Ectodermal cell (in vitro differentiated cells): ENCODE data around the gene TAPT1.

Experiments used
- H3K27ac ChIP-seq: 2 replicates; pipeline ENCODE4 v1.7.0; 2013; ENCODE audit warnings: mild to moderate bottlenecking, low read depth, low read length; ENCODE audit not compliant: insufficient read depth, poor library complexity, severe bottlenecking
- H3K27me3 ChIP-seq: 2 replicates; pipeline ENCODE4 v1.7.0; 2013; ENCODE audit warnings: mild to moderate bottlenecking, low read length; ENCODE audit not compliant: insufficient read depth, control insufficient read depth, poor library complexity, severe bottlenecking
- H3K36me3 ChIP-seq: one replicate; pipeline ENCODE4 v1.7.0; 2013; ENCODE audit warnings: low read length; ENCODE audit not compliant: control insufficient read depth, insufficient read depth
- H3K4me1 ChIP-seq: one replicate; pipeline ENCODE4 v1.7.0; 2013; ENCODE audit warnings: low read length; ENCODE audit not compliant: control insufficient read depth, insufficient read depth
- H3K4me3 ChIP-seq: 2 replicates; pipeline ENCODE4 v1.7.0; 2013; ENCODE audit warnings: low read depth, low read length, control low read depth; ENCODE audit not compliant: insufficient read depth
- H3K9me3 ChIP-seq: 2 replicates; pipeline ENCODE4 v1.7.0; 2013; ENCODE audit warnings: mild to moderate bottlenecking, low read length, moderate library complexity; ENCODE audit not compliant: control insufficient read depth
- WGBS, 2 experiments: methylation state at CpG; one replicate each; pipeline ENCODE4 v1.1.7; 2013; ENCODE audit warnings: missing lambda C conversion rate in 2 of 2; 5-methylcytosine and 5-hydroxymethylcytosine counted together

The TAPT1 gene

DNA sequence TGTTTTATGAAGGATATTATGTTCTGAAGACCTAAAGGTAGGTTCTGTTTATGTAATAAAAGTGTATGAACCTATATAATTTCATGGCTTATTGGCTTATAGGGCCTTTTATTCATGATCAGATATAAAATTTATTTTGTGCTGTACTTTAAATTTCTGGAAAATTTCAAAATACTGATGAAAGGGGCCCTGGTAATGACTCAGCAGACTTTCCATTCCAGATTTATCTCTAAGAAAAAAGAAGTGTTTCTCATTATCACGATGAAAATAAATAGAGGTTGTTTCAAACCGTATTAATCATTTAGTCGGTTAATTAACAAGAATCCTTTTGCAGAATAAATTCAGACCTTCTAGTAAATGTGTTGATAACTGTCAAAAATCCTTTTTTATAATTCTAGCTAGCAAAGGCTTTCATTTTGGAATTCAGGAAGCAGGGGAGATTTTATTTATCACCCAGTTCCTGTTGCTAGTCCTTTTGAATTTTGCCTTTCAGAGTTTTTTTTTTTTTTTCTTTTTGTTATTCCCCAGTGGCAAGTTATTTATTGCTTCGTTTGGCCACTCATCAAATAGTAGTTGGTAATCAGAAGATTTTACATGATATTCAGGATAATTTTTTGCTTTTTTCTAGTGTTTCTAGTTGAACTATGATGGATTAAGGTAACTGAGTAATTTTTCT is 5.4 kb upstream of the TAPT1 start:
- H3K27ac ChIP-seq: no peak overlapping the region
- no peaks in the 10 kb centered on the region for H3K9me3 ChIP-seq
- H3K4me3 ChIP-seq: no peak overlapping the region
- H3K27me3 ChIP-seq: no peaks in the 10 kb centered on the region
- no peaks in the 10 kb centered on the region for H3K36me3 ChIP-seq
- H3K4me1 ChIP-seq: peaks cover 7% of the 10 kb centered on the region
- WGBS, 2 experiments: 82 to 97% methylated on average over 4 of the region's 4 CpGs

DNA sequence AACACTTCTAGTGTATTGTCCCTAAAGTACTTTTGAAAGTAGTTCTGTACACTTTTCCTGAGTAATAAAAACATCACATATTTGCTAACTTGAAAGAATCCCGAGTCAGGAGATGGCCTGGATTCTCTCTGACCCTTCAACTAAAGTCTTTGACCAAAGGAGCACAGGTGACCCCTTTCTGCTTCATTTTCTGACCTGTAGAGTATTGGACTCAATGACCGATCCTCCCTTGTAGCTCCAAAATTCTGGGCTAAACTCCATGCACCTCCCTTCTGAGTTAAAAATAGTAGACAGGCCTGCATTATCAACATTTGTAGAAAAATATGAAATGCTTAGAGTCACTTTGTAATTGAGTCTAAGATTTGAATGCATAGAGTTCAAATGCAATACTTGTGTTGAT is 4.0 kb upstream of the TAPT1 start:
- H3K4me1 ChIP-seq: peaks cover 7% of the 10 kb centered on the region
- H3K27ac ChIP-seq: no peak overlapping the region
- H3K36me3 ChIP-seq: no peaks in the 10 kb centered on the region
- H3K4me3 ChIP-seq: no peak overlapping the region
- 94 to 99% methylated on average over 2 of the region's 2 CpGs for WGBS, 2 experiments
- H3K9me3 ChIP-seq: no peaks in the 10 kb centered on the region
- H3K27me3 ChIP-seq: no peaks in the 10 kb centered on the region

DNA sequence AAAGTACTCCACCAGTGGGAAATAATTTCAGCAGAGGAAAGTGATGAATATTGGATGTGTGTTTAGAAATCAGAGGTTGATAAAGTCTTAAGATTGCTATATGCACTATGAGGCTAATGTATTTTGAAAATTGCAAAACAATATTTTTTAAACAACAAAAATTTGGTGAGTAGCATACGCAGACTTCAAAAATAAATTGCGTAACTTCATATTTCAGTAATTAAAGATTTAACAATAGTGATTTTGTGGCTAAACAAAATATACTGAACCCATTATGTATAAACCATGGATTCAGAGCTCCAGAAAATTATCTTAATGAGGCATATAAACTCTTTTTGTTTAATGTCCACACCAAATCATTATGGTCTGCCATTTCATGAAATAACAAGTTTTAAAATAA is 3.3 kb upstream of the TAPT1 start:
- no peak overlapping the region for H3K4me3 ChIP-seq
- no peaks in the 10 kb centered on the region for H3K27me3 ChIP-seq
- H3K9me3 ChIP-seq: no peaks in the 10 kb centered on the region
- peaks cover 10% of the 10 kb centered on the region for H3K4me1 ChIP-seq
- no peak overlapping the region for H3K27ac ChIP-seq
- no peaks in the 10 kb centered on the region for H3K36me3 ChIP-seq
- no CpG with 5 or more reads among the region's 2 CpGs for WGBS, 2 experiments

DNA sequence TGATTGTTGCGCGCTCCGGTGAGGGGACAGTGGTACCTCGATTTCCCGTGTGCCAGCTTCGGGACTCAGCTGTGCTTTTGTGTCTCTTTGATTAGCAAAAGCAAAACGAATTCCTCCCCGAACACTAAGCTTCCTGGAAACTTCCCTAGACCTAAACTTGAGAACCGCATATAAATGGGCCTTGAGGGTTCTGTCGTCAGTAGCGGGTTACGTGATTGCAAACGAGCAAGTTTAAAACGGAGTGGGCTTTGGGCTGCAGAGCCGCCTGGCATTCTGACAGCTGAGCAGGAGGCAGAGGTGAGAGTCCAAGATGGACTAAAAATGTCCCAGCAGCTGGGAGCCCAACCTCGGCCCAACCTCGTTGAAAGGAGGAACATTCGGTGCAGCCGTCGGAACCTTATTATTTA is 1.2 kb upstream of the TAPT1 start:
- Histone ChIP-seq H3K36me3 (no peaks in the 10 kb centered on the region), H3K9me3 (no peaks in the 10 kb centered on the region), H3K4me1 (peaks cover 11% of the 10 kb centered on the region), H3K27ac (no peak overlapping the region), H3K27me3 (no peaks in the 10 kb centered on the region), H3K4me3 (peak overlapping the region; percentile 89)
- WGBS, 2 experiments: 5 to 6% methylated on average over 20 of the region's 20 CpGs

DNA sequence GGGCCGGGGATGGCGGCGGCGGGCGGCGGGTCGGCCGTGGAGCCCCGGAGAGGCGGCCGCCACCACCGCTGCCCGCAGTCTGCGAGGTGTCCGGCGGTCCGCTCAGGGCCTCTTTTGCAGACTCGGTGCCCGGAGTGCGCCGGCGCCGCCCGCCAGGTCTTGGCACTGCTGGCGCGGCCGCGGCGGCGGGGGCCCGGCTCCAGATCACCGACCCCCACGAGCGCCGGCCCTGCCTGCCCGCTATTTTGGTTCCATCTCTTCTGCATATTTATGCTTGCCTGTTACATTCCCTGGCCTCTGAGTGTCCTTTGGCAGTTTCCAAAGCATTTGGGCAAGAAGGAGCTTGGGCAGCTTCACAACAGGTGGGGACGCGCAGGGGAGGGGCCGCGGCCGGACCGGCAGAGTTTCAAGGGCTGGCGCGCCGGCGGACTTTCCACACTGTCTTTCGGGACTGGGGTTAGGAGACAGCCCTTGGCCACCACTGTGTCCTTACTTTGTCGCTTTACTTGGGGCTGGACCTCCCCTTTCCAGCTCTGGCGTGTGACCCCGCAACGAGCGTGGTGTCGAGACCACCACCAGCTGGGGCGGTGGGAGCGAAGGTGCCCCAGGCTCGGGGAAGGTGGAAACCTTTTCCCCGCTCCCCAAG is 668 bp upstream of the TAPT1 start:
- Histone ChIP-seq H3K4me3 (peak overlapping the region; percentile 89), H3K27me3 (no peaks in the 10 kb centered on the region), H3K4me1 (peaks cover 11% of the 10 kb centered on the region), H3K27ac (peak overlapping the region; percentile 86), H3K36me3 (no peaks in the 10 kb centered on the region), H3K9me3 (no peaks in the 10 kb centered on the region)
- 0% methylated on average over 57 of the region's 57 CpGs for WGBS, 2 experiments

DNA sequence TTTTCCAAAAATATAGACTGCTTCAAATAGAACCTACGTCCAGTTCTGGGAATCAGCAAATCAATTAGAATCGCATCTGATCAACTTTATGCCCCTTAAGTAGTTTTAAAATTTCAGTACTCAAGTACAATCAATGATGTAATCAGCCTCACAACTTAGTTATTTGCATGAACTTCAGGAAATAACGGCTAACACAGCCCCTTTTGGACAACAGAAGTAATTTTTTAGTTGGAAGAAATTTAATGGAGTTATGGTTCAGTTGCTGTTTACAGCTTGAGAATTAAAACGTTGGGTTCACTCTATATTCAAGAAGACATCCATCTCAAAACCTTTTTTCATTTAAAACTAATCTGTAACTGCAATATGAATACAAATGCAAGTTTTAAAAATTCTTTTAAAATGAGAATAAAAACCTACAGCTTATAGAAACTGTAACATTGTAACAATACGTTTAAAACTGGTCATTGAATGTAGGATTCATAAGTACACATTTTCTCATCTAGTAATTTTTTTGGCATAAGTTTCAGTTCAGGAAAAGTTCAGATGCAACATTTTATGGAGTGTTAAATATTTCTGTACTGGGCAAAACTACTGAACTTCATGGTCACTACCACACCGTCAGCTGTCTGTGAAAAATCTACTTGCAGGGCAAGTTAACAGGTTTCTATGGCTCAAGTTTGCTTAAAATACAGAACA is 956 bp downstream of the TAPT1 start:
- Histone ChIP-seq H3K4me1 (peaks cover 11% of the 10 kb centered on the region), H3K4me3 (peak overlapping the region; percentile 89), H3K27me3 (no peaks in the 10 kb centered on the region), H3K36me3 (no peaks in the 10 kb centered on the region), H3K9me3 (no peaks in the 10 kb centered on the region), H3K27ac (no peak overlapping the region)
- 54 to 61% methylated on average over 4 of the region's 6 CpGs for WGBS, 2 experiments

DNA sequence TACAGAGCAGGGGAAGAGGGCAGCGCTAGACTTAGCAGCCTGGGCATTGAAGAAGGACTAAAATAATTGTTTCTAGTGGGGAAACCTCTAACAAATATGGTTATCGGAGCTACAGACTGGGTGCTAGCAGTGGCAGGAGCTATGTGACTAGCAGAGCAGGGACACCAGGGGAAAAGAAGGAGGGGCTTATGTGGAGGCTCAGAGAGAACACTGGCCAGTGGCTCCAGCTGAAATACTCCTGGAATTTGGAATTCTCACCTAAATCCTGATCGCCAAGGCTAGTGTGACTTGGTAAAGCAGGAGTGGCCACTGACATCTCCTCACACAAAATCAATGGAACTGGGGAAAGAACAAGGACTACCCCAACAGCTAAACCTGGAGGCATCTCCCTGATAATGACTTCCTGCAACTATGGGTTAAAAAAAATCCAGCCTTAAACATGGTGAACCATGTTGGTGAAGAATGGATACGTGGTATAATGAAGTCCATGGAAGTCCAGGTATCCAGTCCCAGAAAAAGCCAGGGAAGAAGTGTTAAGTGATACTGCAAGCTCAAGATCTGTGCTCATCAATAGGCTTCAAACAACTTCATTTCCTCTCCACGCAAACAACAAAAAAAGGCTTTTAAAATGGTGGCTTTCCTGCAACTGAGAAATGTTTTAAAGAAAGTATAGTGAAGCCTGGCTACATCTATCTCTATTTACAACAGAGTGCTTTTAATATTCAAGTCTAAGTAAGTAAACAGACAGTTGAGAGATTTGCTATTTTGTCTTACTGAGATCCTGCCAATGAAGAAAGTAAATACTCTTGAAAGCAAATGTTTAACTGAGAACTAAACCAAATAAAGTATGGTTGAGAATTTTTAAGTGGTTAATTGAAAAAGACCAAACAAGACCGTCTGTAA is 1.8 kb downstream of the TAPT1 start:
- H3K4me3 ChIP-seq: peak overlapping the region; percentile 20
- no peaks in the 10 kb centered on the region for H3K36me3 ChIP-seq
- no peaks in the 10 kb centered on the region for H3K9me3 ChIP-seq
- H3K27me3 ChIP-seq: no peaks in the 10 kb centered on the region
- no peak overlapping the region for H3K27ac ChIP-seq
- peaks cover 11% of the 10 kb centered on the region for H3K4me1 ChIP-seq
- WGBS, 2 experiments: 66 to 73% methylated on average over 5 to 6 of the region's 6 CpGs

DNA sequence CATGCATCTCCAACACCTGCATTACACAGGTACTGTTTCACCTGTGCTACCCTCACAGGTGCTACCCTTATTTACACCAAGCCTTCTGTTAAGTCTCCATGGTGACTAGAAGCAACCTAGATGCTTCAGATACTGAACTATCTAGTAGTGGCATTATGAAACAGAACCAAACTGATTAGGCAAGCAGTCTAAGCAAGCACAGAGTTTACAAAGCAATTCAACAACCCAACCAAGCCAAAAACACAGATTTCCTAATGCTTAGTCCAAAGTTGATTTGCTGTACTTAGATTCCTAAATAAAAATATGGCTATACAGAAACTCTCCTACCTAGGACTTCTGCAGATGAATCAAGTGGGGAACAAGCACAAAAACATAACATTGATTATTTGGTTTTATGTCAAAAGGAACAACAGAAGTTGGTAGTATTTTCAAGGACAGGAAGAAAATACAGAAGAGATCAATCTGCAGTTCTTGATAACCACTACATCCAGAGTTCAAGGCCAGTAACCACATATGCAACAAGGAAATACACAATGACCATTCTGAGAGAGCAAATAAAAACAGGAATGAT is 3.2 kb downstream of the TAPT1 start:
- H3K4me3 ChIP-seq: no peak overlapping the region

DNA sequence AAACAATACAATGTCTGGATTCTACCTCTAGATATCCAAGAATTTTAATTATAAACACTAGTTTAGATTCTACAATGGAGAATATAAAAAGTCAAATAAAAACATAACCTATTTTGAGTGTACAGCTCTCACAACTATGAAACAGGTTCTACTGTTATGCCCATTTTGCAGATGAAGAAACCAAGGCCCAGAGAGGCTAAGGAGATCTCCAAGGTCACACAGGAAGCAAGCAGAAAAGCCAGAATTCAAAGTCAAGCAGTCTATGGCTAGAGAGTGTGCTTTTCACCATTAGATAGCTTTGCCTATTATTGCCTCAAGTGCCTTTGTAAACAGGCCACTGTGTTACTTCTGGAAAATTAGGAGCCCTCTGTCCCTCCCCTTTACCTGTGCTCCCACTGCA is 7.3 kb downstream of the TAPT1 start:
- Histone ChIP-seq H3K4me1 (no peaks in the 10 kb centered on the region), H3K36me3 (no peaks in the 10 kb centered on the region), H3K4me3 (no peak overlapping the region), H3K27ac (no peak overlapping the region), H3K9me3 (no peaks in the 10 kb centered on the region), H3K27me3 (no peaks in the 10 kb centered on the region)

More for the DNA sequence above, 3.2 kb downstream of the TAPT1 start:
- peaks cover 9% of the 10 kb centered on the region for H3K4me1 ChIP-seq
- H3K9me3 ChIP-seq: no peaks in the 10 kb centered on the region
- no peak overlapping the region for H3K27ac ChIP-seq
- H3K27me3 ChIP-seq: no peaks in the 10 kb centered on the region
- no peaks in the 10 kb centered on the region for H3K36me3 ChIP-seq
